NCI-H2029 (cell line): ENCODE results near the gene KAZALD1.

Source experiments
- DNase-seq: peaks from one replicate; lab custom pipeline; 2025; lab: John Stamatoyannopoulos, UW

The KAZALD1 gene

GRCh38 chr10:101095004-101095403 lies 33.2 kb downstream of the KAZALD1 start:
- DNase-seq, result no peak

- peak; percentile 45 for DNase-seq
Observed at GRCh38 chr10:101095550-101096213, 33.9 kb downstream of the KAZALD1 start.

GRCh38 chr10:101096378-101096777 lies 34.6 kb downstream of the KAZALD1 start:
- no peak for DNase-seq

- DNase-seq, result no peak
Observed at GRCh38 chr10:101097881-101098280, 36.1 kb downstream of the KAZALD1 start.

- no peak for DNase-seq
Observed at GRCh38 chr10:101099901-101100300, 38.1 kb downstream of the KAZALD1 start.

- DNase-seq, result no peak
Observed at GRCh38 chr10:101101372-101101881, 39.6 kb downstream of the KAZALD1 start.

- no peak for DNase-seq
Observed at GRCh38 chr10:101103430-101103829, 41.6 kb downstream of the KAZALD1 start.

- DNase-seq, result no peak
Observed at GRCh38 chr10:101106351-101106750, 44.6 kb downstream of the KAZALD1 start.

GRCh38 chr10:101107771-101108170 lies 46.0 kb downstream of the KAZALD1 start:
- DNase-seq, result no peak

GRCh38 chr10:101110856-101111523 lies 49.2 kb downstream of the KAZALD1 start:
- DNase-seq, result no peak

- DNase-seq, result no peak
Observed at GRCh38 chr10:101111547-101111946, 49.8 kb downstream of the KAZALD1 start.

GRCh38 chr10:101112799-101113594 lies 51.2 kb downstream of the KAZALD1 start:
- no peak for DNase-seq

- no peak for DNase-seq
Observed at GRCh38 chr10:101113890-101114403, 52.2 kb downstream of the KAZALD1 start.

- DNase-seq, result no peak
Observed at GRCh38 chr10:101114646-101115045, 52.9 kb downstream of the KAZALD1 start.
